Uterus (tissue), 2 donors: Measurements from ENCODE around the gene IGSF3.
"Not testable (repeated sequence)": the region's sequence is repeated elsewhere in the genome, so short reads cannot be mapped to it uniquely, and the experiment has no call there.

Experiments
- POLR2A ChIP-seq, 2 donors: fragments of 450-650 bp; IDR thresholded peaks; one replicate each; pipeline ENCODE4 v1.6.1; 2016; ENCODE audit warnings: antibody characterized with exemption in 2 of 2, mild to moderate bottlenecking in 1 of 2, moderate library complexity in 1 of 2
- TF ChIP-seq, protein P1 (sequence below), 4 experiments: fragments of 200-600 bp in 2 of 4; fragments of 450-650 bp in 2 of 4; sonication (generic) in 2 of 4; IDR thresholded peaks; one replicate each; pipeline ENCODE4 v1.5.1; 2016 to 2019; ENCODE audit warnings: antibody characterized with exemption in 4 of 4, mild to moderate bottlenecking in 2 of 4, moderate library complexity in 1 of 4

DNA sequence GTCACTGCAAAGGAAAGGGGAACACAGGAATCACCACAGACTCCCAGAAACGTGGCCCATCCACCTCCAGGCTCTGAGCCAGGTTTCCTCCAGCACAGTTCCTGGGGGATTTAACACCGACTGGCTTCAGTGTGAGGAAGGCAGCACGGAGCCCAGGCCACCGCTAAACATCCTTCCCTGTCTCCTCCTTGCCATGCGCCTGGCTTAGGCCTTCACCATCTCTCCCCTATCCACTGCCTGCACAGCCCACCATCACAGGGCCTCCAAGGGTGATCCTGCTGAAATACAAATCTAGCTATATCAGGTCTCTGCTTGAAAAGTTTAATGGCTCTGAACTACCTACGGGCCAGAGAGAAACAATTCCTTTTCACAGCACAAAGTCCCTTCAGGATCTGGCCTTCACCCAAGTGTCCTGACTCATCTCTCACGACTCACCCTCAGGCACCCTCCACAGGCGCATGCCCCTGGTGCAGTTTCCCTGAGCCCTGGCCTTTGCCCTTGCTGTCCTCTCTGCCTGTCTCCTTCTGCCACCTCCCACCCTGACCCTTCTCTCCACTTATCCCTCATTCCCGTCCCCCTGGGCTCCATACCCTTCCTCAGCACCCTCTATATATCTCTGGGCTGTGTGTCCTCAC is 78.3 kb downstream of the IGSF3 start:
- TF ChIP-seq, protein P1, sequence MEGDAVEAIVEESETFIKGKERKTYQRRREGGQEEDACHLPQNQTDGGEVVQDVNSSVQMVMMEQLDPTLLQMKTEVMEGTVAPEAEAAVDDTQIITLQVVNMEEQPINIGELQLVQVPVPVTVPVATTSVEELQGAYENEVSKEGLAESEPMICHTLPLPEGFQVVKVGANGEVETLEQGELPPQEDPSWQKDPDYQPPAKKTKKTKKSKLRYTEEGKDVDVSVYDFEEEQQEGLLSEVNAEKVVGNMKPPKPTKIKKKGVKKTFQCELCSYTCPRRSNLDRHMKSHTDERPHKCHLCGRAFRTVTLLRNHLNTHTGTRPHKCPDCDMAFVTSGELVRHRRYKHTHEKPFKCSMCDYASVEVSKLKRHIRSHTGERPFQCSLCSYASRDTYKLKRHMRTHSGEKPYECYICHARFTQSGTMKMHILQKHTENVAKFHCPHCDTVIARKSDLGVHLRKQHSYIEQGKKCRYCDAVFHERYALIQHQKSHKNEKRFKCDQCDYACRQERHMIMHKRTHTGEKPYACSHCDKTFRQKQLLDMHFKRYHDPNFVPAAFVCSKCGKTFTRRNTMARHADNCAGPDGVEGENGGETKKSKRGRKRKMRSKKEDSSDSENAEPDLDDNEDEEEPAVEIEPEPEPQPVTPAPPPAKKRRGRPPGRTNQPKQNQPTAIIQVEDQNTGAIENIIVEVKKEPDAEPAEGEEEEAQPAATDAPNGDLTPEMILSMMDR (IDR thresholded peaks at IDR 0.05), result not testable (repeated sequence)
- not testable (repeated sequence) for TF ChIP-seq POLR2A (IDR thresholded peaks at IDR 0.05)
